ENCODE measurements around the gene MAT2A. TPM values are rescaled to one million over a fixed set of nuclear protein-coding genes. Genes with fewer than 3 reads are reported as not detected.
"Not testable (repeated sequence)": the region's sequence is repeated elsewhere in the genome, so short reads cannot be mapped to it uniquely, and the experiment has no call there.

Gene MAT2A
- total RNA-seq, 2 donors from 2014 or later, result 214 to 308 TPM

DNA sequence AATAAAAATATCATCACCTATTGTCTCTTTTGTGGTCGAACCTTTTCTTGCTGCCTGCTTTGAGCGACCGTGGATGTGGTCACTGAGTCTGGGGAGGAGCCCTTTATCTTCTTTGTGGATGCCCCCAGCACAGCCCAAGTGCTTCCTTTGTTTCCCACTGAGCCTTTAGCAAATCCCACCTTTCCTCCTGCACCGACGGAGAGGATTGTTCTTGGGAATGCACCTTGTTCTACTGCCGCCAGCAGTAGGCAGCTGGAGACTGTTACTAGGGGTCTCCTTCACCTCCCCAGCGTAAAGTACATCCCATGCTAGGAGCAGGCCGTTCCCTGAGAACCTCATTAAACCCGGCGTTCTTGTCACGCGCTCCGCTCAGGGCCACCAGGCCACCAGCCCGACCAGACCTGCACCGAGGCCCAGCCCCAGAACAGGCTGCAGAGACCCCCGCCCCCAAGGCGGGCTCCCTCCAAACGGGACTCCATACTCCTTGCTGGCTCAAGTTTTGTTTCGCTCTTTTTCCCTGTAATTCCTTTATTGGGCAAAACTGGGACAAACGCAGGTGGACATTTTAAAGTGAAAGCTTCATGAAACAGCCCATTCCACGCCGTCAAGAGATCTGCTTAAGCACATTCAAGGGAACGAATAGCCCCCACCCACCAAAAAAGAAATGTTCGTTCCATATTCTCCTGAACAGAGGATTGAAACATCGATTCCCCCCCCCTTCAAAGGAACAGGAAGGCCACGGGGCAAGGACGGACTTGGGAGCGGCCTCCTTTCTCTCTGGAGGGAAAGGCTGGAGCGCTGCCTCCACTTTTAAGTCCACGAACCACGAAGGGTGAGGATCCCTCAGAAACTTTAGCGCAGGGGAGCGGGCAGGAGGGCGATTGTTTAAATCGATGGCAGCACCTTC, 1.1 kb upstream of the MAT2A start:
- peaks cover 28% of the 10 kb centered on the region for H3K4me1 Mint-ChIP-seq
- H3K36me3 Mint-ChIP-seq (ENCODE audit: low read depth), result peaks cover 45% of the 10 kb centered on the region
- ATAC-seq (replicated peaks), result no peak
- no peaks in the 10 kb centered on the region for H3K27me3 Mint-ChIP-seq
- no peaks in the 10 kb centered on the region for H3K9me3 Mint-ChIP-seq
- peak overlapping the region; percentile 96 for H3K27ac Mint-ChIP-seq
- H3K4me3 Mint-ChIP-seq, result peak overlapping the region; percentile 95

- peak; percentile 47 for ATAC-seq (replicated peaks)
- H3K4me3 Mint-ChIP-seq, result peak overlapping the region; percentile 95
- H3K9me3 Mint-ChIP-seq, result no peaks in the 10 kb centered on the region
- H3K27ac Mint-ChIP-seq, result peak overlapping the region; percentile 96
- peaks cover 62% of the 10 kb centered on the region for H3K36me3 Mint-ChIP-seq (ENCODE audit: low read depth)
- H3K4me1 Mint-ChIP-seq, result peaks cover 41% of the 10 kb centered on the region
- H3K27me3 Mint-ChIP-seq, result no peaks in the 10 kb centered on the region
These were observed 579 bp downstream of the MAT2A start for GRCh38 chr2:85539361-85540132.

GRCh38 chr2:85540133-85540648, 1.2 kb downstream of the MAT2A start:
- H3K4me1 Mint-ChIP-seq, result peaks cover 41% of the 10 kb centered on the region
- H3K9me3 Mint-ChIP-seq, result no peaks in the 10 kb centered on the region
- H3K4me3 Mint-ChIP-seq, result peak overlapping the region; percentile 95
- H3K27ac Mint-ChIP-seq, result peak overlapping the region; percentile 96
- no peak for ATAC-seq (replicated peaks)
- peaks cover 69% of the 10 kb centered on the region for H3K36me3 Mint-ChIP-seq (ENCODE audit: low read depth)
- H3K27me3 Mint-ChIP-seq, result no peaks in the 10 kb centered on the region

- no peak for ATAC-seq (replicated peaks)
- no peaks in the 10 kb centered on the region for H3K27me3 Mint-ChIP-seq
- H3K36me3 Mint-ChIP-seq (ENCODE audit: low read depth), result peaks cover 79% of the 10 kb centered on the region
- H3K4me3 Mint-ChIP-seq, result peak overlapping the region; percentile 95
- no peaks in the 10 kb centered on the region for H3K9me3 Mint-ChIP-seq
- peaks cover 38% of the 10 kb centered on the region for H3K4me1 Mint-ChIP-seq
- H3K27ac Mint-ChIP-seq, result peak overlapping the region; percentile 22
These were observed 2.3 kb downstream of the MAT2A start for GRCh38 chr2:85541262-85541661.

- Mint-ChIP-seq H3K4me3 (peak overlapping the region; percentile 95), H3K27ac (peak overlapping the region; percentile 73), H3K27me3 (no peaks in the 10 kb centered on the region), H3K9me3 (no peaks in the 10 kb centered on the region), H3K36me3 (ENCODE audit: low read depth) (peaks cover 86% of the 10 kb centered on the region), H3K4me1 (peaks cover 35% of the 10 kb centered on the region)
- ATAC-seq (replicated peaks), result no peak
These were observed 2.9 kb downstream of the MAT2A start for GRCh38 chr2:85541753-85542457.

- Mint-ChIP-seq H3K4me3 (peak overlapping the region; percentile 95), H3K36me3 (ENCODE audit: low read depth) (peaks cover 90% of the 10 kb centered on the region), H3K27ac (peak overlapping the region; percentile 73), H3K4me1 (peaks cover 35% of the 10 kb centered on the region), H3K9me3 (no peaks in the 10 kb centered on the region), H3K27me3 (no peaks in the 10 kb centered on the region)
- no peak for ATAC-seq (replicated peaks)
These were observed 3.8 kb downstream of the MAT2A start for GRCh38 chr2:85542777-85543176.

- H3K36me3 Mint-ChIP-seq (ENCODE audit: low read depth), result peaks cover 89% of the 10 kb centered on the region
- ATAC-seq (replicated peaks); H3K27ac Mint-ChIP-seq; H3K27me3 Mint-ChIP-seq; H3K4me3 Mint-ChIP-seq; H3K9me3 Mint-ChIP-seq: not testable (repeated sequence)
- H3K4me1 Mint-ChIP-seq, result peaks cover 35% of the 10 kb centered on the region
These were observed 5.3 kb downstream of the MAT2A start for GRCh38 chr2:85544254-85544691.

GRCh38 chr2:85544915-85545779, 6.2 kb downstream of the MAT2A start:
- Mint-ChIP-seq H3K36me3 (ENCODE audit: low read depth) (peaks cover 89% of the 10 kb centered on the region), H3K4me1 (peaks cover 35% of the 10 kb centered on the region)
- not testable (repeated sequence) for H3K9me3 Mint-ChIP-seq; ATAC-seq (replicated peaks); H3K27ac Mint-ChIP-seq; H3K4me3 Mint-ChIP-seq; H3K27me3 Mint-ChIP-seq

DNA sequence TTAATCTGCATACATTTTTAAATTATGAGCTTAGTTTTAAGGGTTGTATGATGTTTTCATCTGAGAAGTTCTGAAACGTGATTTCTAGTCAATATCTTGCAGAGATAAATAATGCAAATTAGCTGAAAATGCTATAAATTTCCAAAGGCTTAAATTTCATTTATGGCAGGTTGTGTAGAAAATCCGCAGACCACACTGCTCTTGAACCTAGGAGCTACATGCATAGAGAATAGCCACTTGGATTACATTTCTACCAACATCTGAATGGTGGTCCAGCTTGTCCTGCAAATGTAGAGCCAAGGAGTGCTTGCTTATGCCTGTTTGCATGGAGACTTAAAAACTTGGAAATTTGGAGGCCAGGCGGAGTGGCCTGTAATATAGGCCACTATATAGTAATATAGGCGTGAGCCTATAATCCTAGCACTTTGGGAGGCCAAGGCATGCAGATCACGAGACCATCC, 6.8 kb downstream of the MAT2A start:
- Mint-ChIP-seq H3K4me1 (peaks cover 29% of the 10 kb centered on the region), H3K27me3 (no peaks in the 10 kb centered on the region), H3K27ac (no peak overlapping the region), H3K9me3 (no peaks in the 10 kb centered on the region), H3K36me3 (ENCODE audit: low read depth) (peaks cover 89% of the 10 kb centered on the region), H3K4me3 (no peak overlapping the region)
- ATAC-seq (replicated peaks), result no peak

- peak overlapping the region; percentile 49 for H3K27ac Mint-ChIP-seq
- H3K4me3 Mint-ChIP-seq, result no peak overlapping the region
- H3K27me3 Mint-ChIP-seq, result no peaks in the 10 kb centered on the region
- no peak for ATAC-seq (replicated peaks)
- no peaks in the 10 kb centered on the region for H3K9me3 Mint-ChIP-seq
- peaks cover 89% of the 10 kb centered on the region for H3K36me3 Mint-ChIP-seq (ENCODE audit: low read depth)
- peaks cover 22% of the 10 kb centered on the region for H3K4me1 Mint-ChIP-seq
These were observed 8.3 kb downstream of the MAT2A start for GRCh38 chr2:85547089-85547858.

DNA sequence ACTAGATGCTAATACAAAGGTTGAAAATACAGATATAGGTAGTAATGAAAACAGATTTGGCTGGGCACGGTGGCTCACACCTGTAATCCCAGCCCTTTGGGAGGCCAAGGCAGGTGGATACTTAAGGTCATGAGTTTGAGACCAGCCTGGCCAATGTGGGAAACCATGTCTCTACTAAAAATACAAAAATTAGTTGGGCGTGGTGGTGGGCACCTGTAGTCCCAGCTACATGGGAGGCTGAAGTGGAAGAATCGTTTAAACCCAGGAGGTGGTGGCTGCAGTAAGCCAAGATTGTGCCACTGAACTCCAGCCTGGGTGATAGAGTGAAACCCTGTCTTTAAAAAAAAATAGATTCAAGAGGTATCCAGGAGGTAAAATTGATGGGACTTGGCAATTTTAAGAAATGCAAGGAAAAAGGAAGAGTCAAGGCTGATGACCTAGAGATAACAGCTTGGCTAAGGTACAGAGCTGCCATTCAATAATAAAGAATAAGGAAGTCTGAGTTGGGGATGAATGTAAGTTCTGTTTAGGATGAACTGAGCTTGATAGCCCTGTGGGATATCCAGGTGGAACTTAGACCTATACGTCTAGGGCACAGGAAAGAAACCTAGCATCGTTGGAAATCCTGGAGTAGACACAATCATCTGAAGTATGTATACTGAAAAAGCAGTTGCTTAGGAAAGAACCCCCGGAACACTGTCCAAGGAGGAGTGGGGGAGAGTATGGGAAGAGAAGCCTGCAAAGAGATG, 9.1 kb downstream of the MAT2A start:
- Mint-ChIP-seq H3K4me1 (peaks cover 14% of the 10 kb centered on the region), H3K4me3 (no peak overlapping the region), H3K9me3 (no peaks in the 10 kb centered on the region), H3K27me3 (no peaks in the 10 kb centered on the region), H3K27ac (peak overlapping the region; percentile 49), H3K36me3 (ENCODE audit: low read depth) (peaks cover 89% of the 10 kb centered on the region)
- ATAC-seq (replicated peaks), result no peak

DNA sequence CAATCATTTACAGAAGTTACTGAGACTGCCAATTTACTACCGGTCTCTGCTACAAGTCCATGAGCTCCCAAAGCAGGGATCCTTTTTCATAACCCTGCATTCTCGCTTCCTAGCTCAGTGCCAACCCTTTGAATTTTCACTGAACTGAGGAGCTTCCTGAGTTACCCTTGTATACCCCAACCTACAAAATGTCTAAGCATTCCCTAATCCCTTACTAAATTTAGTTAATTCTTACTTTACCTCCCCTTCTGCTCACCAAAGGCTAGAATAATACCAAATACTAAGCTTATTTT, 9.6 kb downstream of the MAT2A start:
- no peak overlapping the region for H3K27ac Mint-ChIP-seq
- no peak for ATAC-seq (replicated peaks)
- peaks cover 89% of the 10 kb centered on the region for H3K36me3 Mint-ChIP-seq (ENCODE audit: low read depth)
- H3K4me1 Mint-ChIP-seq, result peaks cover 10% of the 10 kb centered on the region
- H3K4me3 Mint-ChIP-seq, result no peak overlapping the region
- no peaks in the 10 kb centered on the region for H3K27me3 Mint-ChIP-seq
- no peaks in the 10 kb centered on the region for H3K9me3 Mint-ChIP-seq

Data from activated T-helper 17 cell treated with anti-CD3 and anti-CD28 coated beads, Interleukin-2, amount 50 U/mL, for 72 hours (primary cell).